ENCODE data around the gene GDPD3. TPM values are rescaled to one million over a fixed set of nuclear protein-coding genes. Genes with fewer than 3 reads are reported as not detected.

Gene GDPD3
- total and polyA plus RNA-seq, 2 donors from 2014 or later, result 3.6 to 17.7 TPM

GRCh38 chr16:30083216-30084055 is 29.9 kb downstream of the GDPD3 start:
- Histone ChIP-seq H3K27ac (ENCODE audit: low read depth in 2 of 2, low read length in 2 of 2) (no peak overlapping the region), H3K36me3 (ENCODE audit: control insufficient read depth in 2 of 3, insufficient read depth in 3 of 3, low read length in 3 of 3) (peaks cover 0 to 37% (median 28%) of the 10 kb centered on the region in 3 donors), H3K27me3 (ENCODE audit: control insufficient read depth, insufficient read depth, low read length) (no peaks in the 10 kb centered on the region), H3K9me3 (ENCODE audit: control insufficient read depth in 2 of 3, insufficient read depth in 1 of 3, low read length in 3 of 3) (no peaks in the 10 kb centered on the region), H3K4me3 (ENCODE audit: low read length in 3 of 3) (no peak overlapping the region), H3K4me1 (ENCODE audit: control insufficient read depth in 2 of 3, insufficient read depth in 2 of 3, low read depth in 1 of 3, low read length in 3 of 3) (peaks cover 0 to 2% (median 0%) of the 10 kb centered on the region in 3 donors), H3K9ac (ENCODE audit: low read length in 3 of 3) (no peak overlapping the region)
- no peak for FAIRE-seq
- TF ChIP-seq, protein P1, sequence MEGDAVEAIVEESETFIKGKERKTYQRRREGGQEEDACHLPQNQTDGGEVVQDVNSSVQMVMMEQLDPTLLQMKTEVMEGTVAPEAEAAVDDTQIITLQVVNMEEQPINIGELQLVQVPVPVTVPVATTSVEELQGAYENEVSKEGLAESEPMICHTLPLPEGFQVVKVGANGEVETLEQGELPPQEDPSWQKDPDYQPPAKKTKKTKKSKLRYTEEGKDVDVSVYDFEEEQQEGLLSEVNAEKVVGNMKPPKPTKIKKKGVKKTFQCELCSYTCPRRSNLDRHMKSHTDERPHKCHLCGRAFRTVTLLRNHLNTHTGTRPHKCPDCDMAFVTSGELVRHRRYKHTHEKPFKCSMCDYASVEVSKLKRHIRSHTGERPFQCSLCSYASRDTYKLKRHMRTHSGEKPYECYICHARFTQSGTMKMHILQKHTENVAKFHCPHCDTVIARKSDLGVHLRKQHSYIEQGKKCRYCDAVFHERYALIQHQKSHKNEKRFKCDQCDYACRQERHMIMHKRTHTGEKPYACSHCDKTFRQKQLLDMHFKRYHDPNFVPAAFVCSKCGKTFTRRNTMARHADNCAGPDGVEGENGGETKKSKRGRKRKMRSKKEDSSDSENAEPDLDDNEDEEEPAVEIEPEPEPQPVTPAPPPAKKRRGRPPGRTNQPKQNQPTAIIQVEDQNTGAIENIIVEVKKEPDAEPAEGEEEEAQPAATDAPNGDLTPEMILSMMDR (IDR thresholded peaks at IDR 0.05; ENCODE audit: borderline replicate concordance, extremely low read depth, insufficient read depth), result no peak
- intact Hi-C loops (cut with DNase I), result no loop called here
- DNase-seq, result no peak

GRCh38 chr16:30082545-30083090 is 30.7 kb downstream of the GDPD3 start:
- DNase-seq, result no peak
- no peak for FAIRE-seq

GRCh38 chr16:30079480-30079879 is 33.9 kb downstream of the GDPD3 start:
- Histone ChIP-seq H3K4me1 (ENCODE audit: control insufficient read depth in 2 of 3, insufficient read depth in 2 of 3, low read depth in 1 of 3, low read length in 3 of 3) (peaks cover 0 to 22% (median 8%) of the 10 kb centered on the region in 3 donors), H3K9ac (ENCODE audit: low read length in 3 of 3) (no peak overlapping the region), H3K9me3 (ENCODE audit: control insufficient read depth in 2 of 3, insufficient read depth in 1 of 3, low read length in 3 of 3) (no peaks in the 10 kb centered on the region), H3K4me3 (ENCODE audit: low read length in 3 of 3) (no peak overlapping the region), H3K27me3 (ENCODE audit: control insufficient read depth, insufficient read depth, low read length) (no peaks in the 10 kb centered on the region), H3K36me3 (ENCODE audit: control insufficient read depth in 2 of 3, insufficient read depth in 3 of 3, low read length in 3 of 3) (peaks cover 0 to 42% (median 33%) of the 10 kb centered on the region in 3 donors), H3K27ac (ENCODE audit: low read depth in 2 of 2, low read length in 2 of 2) (no peak overlapping the region)
- FAIRE-seq (no peak), DNase-seq (no peak)
- intact Hi-C loops (cut with DNase I), result no loop called here
- TF ChIP-seq, protein P1 (IDR thresholded peaks at IDR 0.05; ENCODE audit: borderline replicate concordance, extremely low read depth, insufficient read depth), result no peak

More at GRCh38 chr16:30082545-30083090, 30.7 kb downstream of the GDPD3 start:
- TF ChIP-seq, protein P1 (IDR thresholded peaks at IDR 0.05; ENCODE audit: borderline replicate concordance, extremely low read depth, insufficient read depth), result no peak
- H3K4me1 ChIP-seq (ENCODE audit: control insufficient read depth in 2 of 3, insufficient read depth in 2 of 3, low read depth in 1 of 3, low read length in 3 of 3), result peaks cover 0 to 9% (median 0%) of the 10 kb centered on the region in 3 donors
- intact Hi-C loops (cut with DNase I), result no loop called here
- H3K27me3 ChIP-seq (ENCODE audit: control insufficient read depth, insufficient read depth, low read length), result no peaks in the 10 kb centered on the region
- peaks cover 0 to 41% (median 33%) of the 10 kb centered on the region in 3 donors for H3K36me3 ChIP-seq (ENCODE audit: control insufficient read depth in 2 of 3, insufficient read depth in 3 of 3, low read length in 3 of 3)
- H3K4me3 ChIP-seq (ENCODE audit: low read length in 3 of 3), result no peak overlapping the region
- H3K9ac ChIP-seq (ENCODE audit: low read length in 3 of 3), result no peak overlapping the region
- no peaks in the 10 kb centered on the region for H3K9me3 ChIP-seq (ENCODE audit: control insufficient read depth in 2 of 3, insufficient read depth in 1 of 3, low read length in 3 of 3)
- no peak overlapping the region for H3K27ac ChIP-seq (ENCODE audit: low read depth in 2 of 2, low read length in 2 of 2)

All from kidney (tissue), 14 donors.